Left forelimb (tissue), 1 donor: Measurements from ENCODE around the gene FAM20A.

Experiments
- DNase-seq: peaks from one replicate; pipeline ENCODE4 v3.0.0-alpha.2; 2018; ENCODE audit warnings: low spot score

FAM20A gene

GRCh38 chr17:68565661-68566441, 35.3 kb downstream of the FAM20A start:
- no peak for DNase-seq

- peak; percentile 36 for DNase-seq
Observed at GRCh38 chr17:68564415-68565111, 36.6 kb downstream of the FAM20A start.

GRCh38 chr17:68562736-68563135, 38.4 kb downstream of the FAM20A start:
- no peak for DNase-seq

- DNase-seq: no peak
Observed at GRCh38 chr17:68560966-68561720, 40.0 kb downstream of the FAM20A start.

- DNase-seq: no peak
Observed at GRCh38 chr17:68559316-68559715, 41.9 kb downstream of the FAM20A start.

GRCh38 chr17:68556551-68556950, 44.6 kb downstream of the FAM20A start:
- no peak for DNase-seq

- no peak for DNase-seq
Observed at GRCh38 chr17:68544111-68544915, 56.9 kb downstream of the FAM20A start.

GRCh38 chr17:68542698-68543463, 58.3 kb downstream of the FAM20A start:
- DNase-seq: no peak

- DNase-seq: no peak
Observed at GRCh38 chr17:68541816-68542215, 59.4 kb downstream of the FAM20A start.

- DNase-seq: no peak
Observed at GRCh38 chr17:68540981-68541380, 60.2 kb downstream of the FAM20A start.

GRCh38 chr17:68539548-68540467, 61.4 kb downstream of the FAM20A start:
- no peak for DNase-seq

GRCh38 chr17:68535922-68536321, 65.2 kb downstream of the FAM20A start:
- DNase-seq: no peak

GRCh38 chr17:68534695-68535088, 66.5 kb downstream of the FAM20A start:
- DNase-seq: no peak

GRCh38 chr17:68533887-68534694, 67.1 kb downstream of the FAM20A start:
- no peak for DNase-seq

- DNase-seq: no peak
Observed at GRCh38 chr17:68532826-68533225, 68.3 kb downstream of the FAM20A start.

GRCh38 chr17:68531252-68531651, 69.9 kb downstream of the FAM20A start:
- DNase-seq: no peak

- DNase-seq: no peak
Observed at GRCh38 chr17:68527314-68527713, 73.9 kb downstream of the FAM20A start.

GRCh38 chr17:68526548-68526947, 74.6 kb downstream of the FAM20A start:
- no peak for DNase-seq

- no peak for DNase-seq
Observed at GRCh38 chr17:68522266-68522665, 78.9 kb downstream of the FAM20A start.
